Activated naive CD8-positive, alpha-beta T cell (primary cell): ENCODE data around the gene IRF2BPL.

ENCODE experiments used
- H3K27ac Mint-ChIP-seq: one replicate; pipeline ENCODE4 v1.8.0; 2021; ENCODE audit warnings: mixed read lengths
- H3K27me3 Mint-ChIP-seq: one replicate; pipeline ENCODE4 v1.8.0; 2021; ENCODE audit warnings: mixed read lengths
- H3K36me3 Mint-ChIP-seq: one replicate; pipeline ENCODE4 v1.8.0; 2021; ENCODE audit warnings: mixed read lengths
- H3K4me1 Mint-ChIP-seq: one replicate; pipeline ENCODE4 v1.8.0; 2021; ENCODE audit warnings: low read depth, mixed read lengths
- H3K4me3 Mint-ChIP-seq: one replicate; pipeline ENCODE4 v1.8.0; 2021; ENCODE audit warnings: mild to moderate bottlenecking, mixed read lengths
- H3K9me3 Mint-ChIP-seq: one replicate; pipeline ENCODE4 v1.8.0; 2021; ENCODE audit warnings: low read depth, mixed read lengths

Gene IRF2BPL

GRCh38 chr14:77014004-77014604 lies 14.4 kb downstream of the IRF2BPL start:
- Mint-ChIP-seq H3K4me1 (peaks cover 7% of the 10 kb centered on the region), H3K9me3 (no peaks in the 10 kb centered on the region), H3K27me3 (no peaks in the 10 kb centered on the region), H3K36me3 (no peaks in the 10 kb centered on the region), H3K4me3 (no peak overlapping the region), H3K27ac (no peak overlapping the region)

DNA sequence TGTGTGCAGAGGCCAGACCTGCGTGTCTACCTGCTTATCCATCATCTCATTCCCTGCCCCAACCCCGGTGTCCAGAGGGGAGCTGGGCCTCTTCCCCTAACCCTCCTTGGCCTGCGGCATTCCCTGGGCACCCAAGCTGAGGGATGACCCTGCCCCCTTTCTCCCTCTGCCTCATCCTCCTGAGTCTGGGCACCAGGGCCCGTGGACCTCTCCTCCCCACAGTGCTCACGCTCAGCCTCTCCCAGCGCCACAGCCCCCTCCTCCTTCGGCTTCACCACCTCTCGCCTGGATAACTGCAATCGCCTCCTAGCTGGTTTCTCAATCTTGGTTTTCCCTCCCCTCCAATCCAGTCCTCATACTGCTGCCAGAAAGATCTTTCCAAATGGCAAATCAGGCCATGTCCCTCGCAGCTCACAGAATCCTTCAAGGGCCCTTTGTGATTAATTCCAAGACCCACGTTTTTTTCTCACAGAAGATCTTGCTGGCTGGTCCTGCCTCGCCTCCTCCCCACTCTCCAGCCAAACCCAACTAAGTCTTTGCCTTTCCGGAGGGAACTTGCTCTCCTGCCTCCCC lies 16.2 kb downstream of the IRF2BPL start:
- H3K36me3 Mint-ChIP-seq = no peaks in the 10 kb centered on the region
- H3K27ac Mint-ChIP-seq = no peak overlapping the region
- H3K4me1 Mint-ChIP-seq = peaks cover 7% of the 10 kb centered on the region
- no peak overlapping the region for H3K4me3 Mint-ChIP-seq
- H3K27me3 Mint-ChIP-seq = no peaks in the 10 kb centered on the region
- H3K9me3 Mint-ChIP-seq = no peaks in the 10 kb centered on the region

DNA sequence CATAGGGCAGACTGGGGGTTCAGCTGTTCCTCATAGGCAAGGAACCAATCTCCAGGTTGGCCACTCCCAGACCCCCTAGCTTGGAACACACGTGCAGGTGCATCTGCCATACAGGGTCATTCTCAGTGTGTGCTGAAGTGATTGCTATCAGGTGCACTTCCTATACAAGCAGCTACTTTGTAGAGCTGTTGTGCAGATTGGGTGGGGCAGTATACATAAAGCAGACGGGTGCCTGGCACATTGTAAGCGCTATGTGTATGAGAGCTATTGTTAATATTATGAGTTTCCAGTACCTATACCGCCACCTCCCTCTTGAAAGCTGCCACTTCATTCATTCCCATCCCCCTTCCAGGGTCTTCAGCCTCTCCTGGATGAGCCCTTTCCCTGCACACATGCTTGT lies 17.3 kb downstream of the IRF2BPL start:
- Mint-ChIP-seq H3K9me3 (no peaks in the 10 kb centered on the region), H3K4me1 (peaks cover 7% of the 10 kb centered on the region), H3K27ac (no peak overlapping the region), H3K36me3 (no peaks in the 10 kb centered on the region), H3K27me3 (no peaks in the 10 kb centered on the region), H3K4me3 (no peak overlapping the region)

DNA sequence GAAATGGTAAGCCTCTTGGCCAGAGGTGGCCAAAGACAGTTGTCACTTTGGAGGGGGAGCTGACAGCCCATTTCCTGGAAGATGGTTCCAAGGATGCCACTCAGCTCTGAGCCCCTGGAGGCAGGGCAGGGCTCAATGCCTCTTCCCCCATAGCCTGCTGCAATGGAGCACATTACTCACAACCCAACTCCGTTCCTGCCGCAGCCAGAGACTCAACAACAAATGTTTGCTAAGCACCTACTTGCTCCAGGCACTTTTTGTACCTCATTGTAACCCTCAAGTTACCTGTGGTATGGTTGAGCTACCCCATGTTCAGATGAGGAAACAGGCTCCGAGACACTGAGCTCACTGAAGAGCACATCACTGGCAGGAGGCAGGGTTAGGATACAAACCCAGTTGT lies 19.5 kb downstream of the IRF2BPL start:
- peaks cover 7% of the 10 kb centered on the region for H3K4me1 Mint-ChIP-seq
- H3K27me3 Mint-ChIP-seq = no peaks in the 10 kb centered on the region
- no peak overlapping the region for H3K27ac Mint-ChIP-seq
- no peak overlapping the region for H3K4me3 Mint-ChIP-seq
- no peaks in the 10 kb centered on the region for H3K9me3 Mint-ChIP-seq
- H3K36me3 Mint-ChIP-seq = no peaks in the 10 kb centered on the region

DNA sequence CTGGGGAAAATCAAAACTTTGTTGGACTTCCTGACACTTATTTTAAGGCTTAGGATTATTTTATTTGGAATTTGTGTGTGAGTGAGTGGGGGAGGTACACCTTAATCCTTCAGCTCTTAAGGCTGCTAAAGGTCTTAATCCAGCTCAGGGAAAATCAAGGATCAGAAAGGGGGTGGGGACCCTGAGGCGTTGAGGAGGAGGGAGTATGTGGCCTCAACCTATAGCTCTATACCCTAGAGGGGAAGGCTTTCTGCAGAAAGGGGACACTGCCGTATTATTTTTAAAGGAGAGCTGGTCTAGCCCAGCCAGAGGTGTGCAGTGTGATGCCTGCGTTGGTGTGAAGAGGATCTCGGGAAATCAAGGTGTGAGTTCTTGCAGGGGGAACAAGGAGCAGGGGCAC lies 20.0 kb downstream of the IRF2BPL start:
- Mint-ChIP-seq H3K27me3 (no peaks in the 10 kb centered on the region), H3K9me3 (no peaks in the 10 kb centered on the region), H3K4me1 (peaks cover 7% of the 10 kb centered on the region), H3K27ac (no peak overlapping the region), H3K36me3 (no peaks in the 10 kb centered on the region), H3K4me3 (no peak overlapping the region)

GRCh38 chr14:77007975-77008421 lies 20.5 kb downstream of the IRF2BPL start:
- H3K9me3 Mint-ChIP-seq = no peaks in the 10 kb centered on the region
- H3K36me3 Mint-ChIP-seq = no peaks in the 10 kb centered on the region
- no peak overlapping the region for H3K4me3 Mint-ChIP-seq
- peaks cover 7% of the 10 kb centered on the region for H3K4me1 Mint-ChIP-seq
- no peaks in the 10 kb centered on the region for H3K27me3 Mint-ChIP-seq
- H3K27ac Mint-ChIP-seq = no peak overlapping the region

DNA sequence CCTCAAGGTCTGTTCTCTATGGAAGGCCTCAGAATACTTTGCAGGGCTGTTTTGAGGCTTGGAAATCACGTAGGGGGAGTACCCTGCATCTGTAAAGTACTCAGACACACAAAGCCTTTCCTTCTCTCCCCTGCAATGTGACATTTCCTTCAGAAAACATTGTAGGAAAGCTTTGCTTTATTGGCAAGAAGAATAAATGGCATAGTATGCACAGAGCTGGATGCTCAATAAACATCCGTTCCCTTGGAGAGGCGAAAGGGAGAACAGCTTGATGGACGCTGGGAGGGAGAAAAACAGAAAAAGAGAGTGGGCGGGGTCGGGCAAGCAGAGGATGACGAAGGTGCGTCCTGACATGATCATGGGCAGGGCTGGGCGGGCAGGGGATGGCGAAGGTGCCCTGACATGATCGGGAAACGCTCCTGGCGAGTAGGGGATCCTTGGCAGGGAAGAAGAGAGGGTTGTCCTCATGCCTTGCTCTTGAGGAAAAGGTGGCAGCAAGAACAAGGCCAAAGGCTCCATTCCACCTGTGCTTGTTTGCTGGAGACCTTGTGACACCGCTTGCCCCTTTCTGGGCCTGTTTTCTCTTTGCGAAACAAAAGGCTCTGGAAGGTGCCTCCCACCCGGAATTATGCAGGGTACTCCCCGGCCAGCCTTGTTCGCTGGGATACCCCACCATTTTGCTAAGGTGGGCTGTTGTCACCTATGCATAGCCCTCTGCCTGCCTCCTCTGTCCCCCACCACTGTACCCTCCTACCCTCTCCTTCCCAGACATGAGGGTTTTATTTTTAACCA lies 21.1 kb downstream of the IRF2BPL start:
- H3K27ac Mint-ChIP-seq = no peak overlapping the region

DNA sequence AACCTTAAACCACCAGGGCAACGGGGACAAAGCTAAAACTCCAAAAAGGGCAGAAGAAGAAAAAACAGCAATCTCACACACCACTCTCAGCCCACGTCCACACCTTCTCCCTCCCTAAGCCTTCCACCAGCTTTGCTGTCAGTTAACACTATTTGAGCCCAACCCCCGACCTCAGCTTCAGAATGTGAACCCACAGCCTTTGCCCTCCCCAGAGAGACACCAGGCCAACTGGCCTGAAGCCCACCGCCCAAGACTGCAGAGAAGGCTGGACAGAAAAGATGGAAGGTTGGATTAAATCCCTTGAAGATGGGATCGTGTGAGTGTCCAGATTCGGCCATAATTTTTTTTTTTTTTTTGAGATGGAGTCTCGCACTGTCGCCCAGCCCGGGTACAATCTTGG lies 22.4 kb downstream of the IRF2BPL start:
- no peaks in the 10 kb centered on the region for H3K27me3 Mint-ChIP-seq
- no peaks in the 10 kb centered on the region for H3K9me3 Mint-ChIP-seq
- H3K4me3 Mint-ChIP-seq = no peak overlapping the region
- H3K27ac Mint-ChIP-seq = no peak overlapping the region
- H3K4me1 Mint-ChIP-seq = peaks cover 2% of the 10 kb centered on the region
- H3K36me3 Mint-ChIP-seq = no peaks in the 10 kb centered on the region

More for the DNA sequence above, 21.1 kb downstream of the IRF2BPL start:
- no peaks in the 10 kb centered on the region for H3K27me3 Mint-ChIP-seq
- no peak overlapping the region for H3K4me3 Mint-ChIP-seq
- H3K36me3 Mint-ChIP-seq = no peaks in the 10 kb centered on the region
- H3K9me3 Mint-ChIP-seq = no peaks in the 10 kb centered on the region
- H3K4me1 Mint-ChIP-seq = peaks cover 7% of the 10 kb centered on the region

- no peak overlapping the region for H3K27ac Mint-ChIP-seq
- H3K4me3 Mint-ChIP-seq = no peak overlapping the region
- no peaks in the 10 kb centered on the region for H3K36me3 Mint-ChIP-seq
- H3K9me3 Mint-ChIP-seq = no peaks in the 10 kb centered on the region
- peaks cover 7% of the 10 kb centered on the region for H3K4me1 Mint-ChIP-seq
- no peaks in the 10 kb centered on the region for H3K27me3 Mint-ChIP-seq
These were observed 22.9 kb downstream of the IRF2BPL start for GRCh38 chr14:77005559-77005958.

DNA sequence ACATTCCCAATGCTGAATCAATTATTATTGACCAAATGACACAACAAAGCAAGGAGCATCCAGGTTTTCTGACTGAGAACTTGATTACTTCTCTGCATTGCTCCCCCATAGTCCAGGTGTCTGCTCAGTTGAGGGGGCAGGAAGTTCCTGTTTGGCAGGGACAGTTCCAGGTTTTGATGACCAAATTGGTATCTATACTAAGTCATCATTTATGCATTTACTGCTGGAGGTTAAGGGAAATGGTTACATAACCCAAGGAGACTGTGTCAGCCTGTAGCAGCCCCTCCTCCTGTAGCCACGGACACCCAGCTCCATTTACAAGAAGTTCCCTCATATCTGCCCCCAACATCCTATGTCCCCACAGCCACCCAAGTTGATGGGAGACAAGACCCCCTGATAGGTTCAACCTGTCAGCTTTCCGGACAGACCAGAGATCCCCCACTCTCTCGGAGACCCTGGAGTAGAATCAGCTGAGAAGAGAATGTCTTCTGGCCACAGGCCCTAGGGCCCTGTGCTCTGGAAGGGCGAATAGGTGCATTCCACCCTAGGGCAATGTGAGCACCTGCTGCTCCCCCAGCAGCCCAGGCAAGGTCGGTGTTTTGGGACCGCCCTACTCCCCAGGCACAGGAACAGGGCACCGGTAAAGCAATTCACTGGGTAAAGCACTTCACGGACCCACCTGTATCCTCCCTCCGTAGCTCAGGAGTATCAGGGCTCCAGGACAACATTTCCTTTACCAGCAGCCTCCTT lies 23.6 kb downstream of the IRF2BPL start:
- H3K9me3 Mint-ChIP-seq = no peaks in the 10 kb centered on the region
- no peak overlapping the region for H3K4me3 Mint-ChIP-seq
- peaks cover 10% of the 10 kb centered on the region for H3K4me1 Mint-ChIP-seq
- no peak overlapping the region for H3K27ac Mint-ChIP-seq
- H3K36me3 Mint-ChIP-seq = no peaks in the 10 kb centered on the region
- H3K27me3 Mint-ChIP-seq = no peaks in the 10 kb centered on the region

- Mint-ChIP-seq H3K27ac (no peak overlapping the region), H3K9me3 (no peaks in the 10 kb centered on the region), H3K36me3 (no peaks in the 10 kb centered on the region), H3K27me3 (no peaks in the 10 kb centered on the region), H3K4me3 (no peak overlapping the region), H3K4me1 (peaks cover 10% of the 10 kb centered on the region)
These were observed 24.4 kb downstream of the IRF2BPL start for GRCh38 chr14:77003960-77004710.

- peaks cover 10% of the 10 kb centered on the region for H3K4me1 Mint-ChIP-seq
- no peaks in the 10 kb centered on the region for H3K36me3 Mint-ChIP-seq
- no peak overlapping the region for H3K4me3 Mint-ChIP-seq
- H3K27ac Mint-ChIP-seq = no peak overlapping the region
- no peaks in the 10 kb centered on the region for H3K9me3 Mint-ChIP-seq
- no peaks in the 10 kb centered on the region for H3K27me3 Mint-ChIP-seq
These were observed 25.6 kb downstream of the IRF2BPL start for GRCh38 chr14:77002889-77003288.

- Mint-ChIP-seq H3K4me3 (no peak overlapping the region), H3K36me3 (no peaks in the 10 kb centered on the region), H3K27me3 (no peaks in the 10 kb centered on the region), H3K4me1 (peaks cover 10% of the 10 kb centered on the region), H3K27ac (no peak overlapping the region), H3K9me3 (no peaks in the 10 kb centered on the region)
These were observed 26.2 kb downstream of the IRF2BPL start for GRCh38 chr14:77002335-77002734.
